ENCODE data around the gene GREB1L.

- TF ChIP-seq CTCF (IDR thresholded peaks at IDR 0.05; ENCODE audit: poor library complexity) (no peak), EZH2phosphoT487 (IDR thresholded peaks at IDR 0.05; ENCODE audit: low read depth, severe bottlenecking, unreplicated experiment) (no peak)
Measured at GRCh38 chr18:21389283-21389682, 147.3 kb downstream of the GREB1L start.
